Measurements from ENCODE around the gene EEF1E1.

The EEF1E1 gene

DNA sequence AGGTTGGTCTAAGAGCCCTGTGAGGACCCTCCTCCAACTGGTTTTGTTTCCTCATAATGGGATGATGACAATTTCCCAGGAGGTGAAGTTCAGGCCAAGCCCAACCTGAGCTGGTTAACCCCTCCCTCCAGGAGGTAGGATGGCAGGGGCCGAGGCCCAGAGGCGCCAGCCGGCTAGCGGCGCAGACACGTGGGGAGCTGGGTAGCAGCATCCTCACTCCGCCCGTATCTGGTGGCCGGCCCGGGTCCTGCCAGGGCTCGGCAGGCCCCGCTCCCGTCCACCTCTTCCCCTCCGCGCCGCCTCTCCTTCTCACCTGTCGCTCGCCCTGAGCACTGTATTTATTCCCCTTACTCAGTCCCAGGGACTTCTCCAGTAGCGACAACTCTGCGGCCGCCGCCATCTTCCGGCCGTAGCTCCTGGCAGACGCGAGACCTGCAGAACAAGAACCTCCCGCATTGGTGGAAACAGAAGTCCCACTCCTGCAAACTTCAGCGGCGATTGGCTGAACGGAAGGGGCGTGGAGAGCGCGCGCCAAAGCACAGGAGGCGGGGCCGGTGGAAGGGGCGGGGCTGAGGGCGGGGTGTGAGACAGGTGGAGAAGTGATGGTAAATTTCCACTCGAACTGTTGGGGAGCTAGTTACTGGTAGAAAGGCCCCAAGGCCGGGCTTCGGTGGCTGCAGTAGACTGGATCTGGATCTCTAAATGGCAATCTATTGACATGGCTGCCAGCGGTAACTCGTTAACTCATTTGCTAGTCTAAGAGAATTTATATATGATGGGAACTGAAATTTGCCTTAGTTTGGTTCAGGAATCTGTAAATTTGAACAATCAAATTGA is at the start of gene EEF1E1:
EEF1E1 (minus strand) TSS at position 427 of the 837 bp plus-strand sequence; CDS start at position 400, 27 bp downstream.
- peak; percentile 55 to 98 (median 91) for DNase-seq

DNA sequence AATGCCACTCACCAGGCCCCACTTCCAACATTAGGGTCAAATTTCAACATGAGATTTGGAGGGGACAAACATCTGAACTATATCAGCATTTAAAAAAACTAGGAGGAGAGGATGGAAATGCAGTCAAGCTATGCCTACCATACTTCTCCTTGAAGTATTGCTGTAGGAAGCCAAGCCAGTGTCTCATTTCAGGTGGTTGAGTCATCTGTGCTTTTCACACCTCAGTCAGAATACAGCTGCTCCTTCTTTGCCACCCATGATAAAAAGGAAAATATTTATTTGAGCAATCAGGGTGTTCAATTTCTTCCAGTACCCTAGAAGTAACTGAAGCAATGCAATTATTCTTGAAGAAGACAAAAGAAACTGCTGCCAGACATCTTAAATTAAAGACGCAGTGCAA is 47.0 kb upstream of the EEF1E1 start:
- DNase-seq, result no peak

DNA sequence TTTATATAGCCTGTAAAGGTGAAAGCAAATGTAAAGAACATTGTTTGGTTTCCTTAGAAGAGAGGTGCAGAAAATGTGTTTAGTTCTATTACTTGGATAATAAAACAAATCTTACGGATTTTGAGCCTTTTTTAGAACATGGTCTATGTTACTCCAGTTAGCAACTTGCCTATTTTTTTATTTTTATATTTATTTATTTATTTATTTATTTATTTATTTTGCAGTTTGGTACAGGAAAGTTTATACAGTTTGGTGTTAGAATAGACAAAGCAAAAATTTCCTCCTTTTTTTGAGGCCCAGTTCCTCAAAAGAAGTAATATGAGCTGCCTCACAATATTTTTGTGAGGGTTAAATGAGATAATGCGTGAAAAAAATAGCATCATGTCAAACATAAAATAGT is 41.6 kb upstream of the EEF1E1 start:
- DNase-seq, result no peak

DNA sequence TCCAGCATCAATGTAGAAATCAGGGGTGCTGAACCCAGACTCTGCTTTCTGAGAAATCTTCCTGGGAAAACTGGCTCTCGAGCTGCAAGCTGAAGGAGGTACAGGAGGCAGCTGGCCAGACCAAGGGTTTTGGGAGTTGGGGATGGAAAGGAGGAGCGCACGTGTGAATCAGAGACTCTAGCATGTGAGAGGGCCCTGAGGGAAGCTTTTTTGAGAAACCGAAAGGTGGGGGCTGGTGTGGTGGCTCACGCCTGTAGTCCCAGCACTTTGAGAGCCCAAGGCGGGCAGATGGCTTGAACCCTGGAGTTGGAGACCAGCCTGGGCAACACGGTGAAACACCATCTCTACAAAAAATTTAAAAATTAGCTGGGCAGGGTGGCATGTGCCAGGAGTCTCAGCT is 37.1 kb upstream of the EEF1E1 start:
- no peak for DNase-seq

DNA sequence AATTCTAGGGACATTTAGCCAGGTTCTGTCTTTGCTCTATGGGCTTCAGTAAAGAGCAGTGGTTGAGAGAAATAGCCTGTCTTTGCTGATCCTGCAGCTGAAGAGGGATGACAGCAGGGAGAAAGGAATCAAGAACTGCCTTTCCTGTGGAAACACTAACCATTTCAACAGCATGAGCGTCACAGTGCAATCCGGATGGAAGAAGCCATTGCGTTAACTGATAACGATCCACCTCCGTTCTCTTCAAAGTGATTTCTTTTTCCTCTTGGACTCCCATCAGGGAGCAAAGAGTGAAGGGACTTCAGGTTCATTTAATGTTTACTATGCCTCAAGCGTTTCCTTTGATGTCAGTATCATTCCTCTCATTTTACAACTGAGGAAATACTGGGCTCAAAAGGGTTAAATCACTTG is 35.2 kb upstream of the EEF1E1 start:
- DNase-seq, result no peak

DNA sequence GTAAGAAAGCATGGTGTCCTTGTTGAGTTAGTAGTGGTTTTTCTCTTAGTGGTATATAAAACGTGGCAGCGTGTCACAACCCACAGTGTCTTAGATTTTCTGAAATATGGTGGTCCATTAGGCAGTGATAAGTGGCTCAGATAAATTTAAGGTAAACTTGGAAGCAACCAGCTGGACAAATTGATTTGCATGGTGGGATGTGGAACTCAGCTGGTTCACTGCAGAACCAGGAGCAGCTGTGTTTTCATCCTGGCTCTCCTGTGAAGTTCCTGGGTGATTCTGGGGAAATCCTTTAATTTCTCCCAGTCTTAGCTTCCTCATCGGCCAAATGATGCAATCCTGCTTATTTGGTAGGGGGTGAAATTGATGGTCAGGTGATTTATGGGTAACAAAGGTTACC is 32.9 kb upstream of the EEF1E1 start:
- DNase-seq, result no peak

DNA sequence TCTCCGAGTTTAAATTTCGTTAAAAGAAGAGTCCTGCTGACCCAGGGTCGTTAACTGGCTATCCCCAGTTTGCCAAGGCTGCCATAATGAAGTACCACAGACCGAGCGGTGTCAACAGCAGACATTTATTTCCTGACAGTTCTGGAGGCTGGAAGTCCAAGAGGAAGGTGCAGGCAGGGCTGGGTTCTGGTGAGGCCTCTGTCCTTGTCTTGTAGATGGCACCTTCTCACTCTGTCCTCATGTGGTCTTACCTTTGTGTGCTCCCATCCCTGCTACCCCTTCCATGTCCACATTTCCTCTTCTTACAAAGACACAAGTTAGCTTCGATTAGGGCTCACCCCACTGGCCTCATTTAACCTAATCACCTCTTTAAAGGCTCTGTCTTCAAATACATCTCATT is 29.8 kb upstream of the EEF1E1 start:
- no peak for DNase-seq

DNA sequence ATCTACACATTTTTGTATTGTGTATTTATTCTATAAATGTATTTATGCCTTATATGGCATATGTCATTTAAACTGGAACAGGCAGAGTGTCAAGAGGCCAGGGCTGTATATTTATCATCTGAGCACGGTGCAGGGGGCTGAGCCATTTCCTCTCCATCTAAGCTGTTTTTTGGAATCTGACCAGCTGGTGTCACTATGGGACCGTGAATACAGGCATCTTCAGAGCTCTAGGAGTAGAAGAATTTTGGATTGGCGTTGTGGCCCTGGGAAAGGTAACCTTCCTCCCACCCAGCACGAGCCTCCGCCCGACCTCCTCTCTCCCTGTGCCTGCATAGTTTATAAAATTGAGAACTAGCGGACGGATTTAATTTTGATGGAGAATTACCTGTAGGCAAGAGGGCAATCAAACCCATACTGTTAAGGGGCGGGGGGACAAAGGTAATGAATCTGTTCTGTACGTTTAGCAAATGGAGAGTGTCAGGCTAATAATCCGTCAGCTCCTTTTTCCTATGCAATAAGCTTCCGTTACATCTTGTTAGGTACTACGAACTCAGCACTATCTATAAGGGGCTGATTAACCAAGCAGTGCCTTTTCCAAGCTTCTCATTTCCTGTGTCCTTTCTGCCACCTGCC is 29.0 kb upstream of the EEF1E1 start:
- peak in 5 of 14 donors; percentile 4 to 19 (median 13) for DNase-seq

DNA sequence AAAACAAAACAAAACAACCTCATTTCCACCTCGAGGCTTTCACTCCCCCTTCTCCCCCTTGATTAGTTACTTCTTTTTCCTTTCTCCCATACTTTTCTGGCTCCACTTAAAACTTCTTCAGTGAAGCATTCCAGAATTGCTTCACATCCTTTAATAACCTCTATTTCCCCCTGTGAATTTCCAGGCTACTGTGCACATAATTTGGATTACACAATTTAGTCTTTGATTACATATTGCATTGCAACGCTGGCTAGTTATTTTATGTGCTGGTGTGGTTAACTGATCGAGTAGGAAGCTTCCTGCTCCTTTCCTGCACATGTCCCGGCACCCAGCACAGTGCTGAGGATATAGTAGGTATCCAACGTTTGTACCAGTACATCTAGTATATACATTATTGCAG is 28.1 kb upstream of the EEF1E1 start:
- DNase-seq, result no peak

DNA sequence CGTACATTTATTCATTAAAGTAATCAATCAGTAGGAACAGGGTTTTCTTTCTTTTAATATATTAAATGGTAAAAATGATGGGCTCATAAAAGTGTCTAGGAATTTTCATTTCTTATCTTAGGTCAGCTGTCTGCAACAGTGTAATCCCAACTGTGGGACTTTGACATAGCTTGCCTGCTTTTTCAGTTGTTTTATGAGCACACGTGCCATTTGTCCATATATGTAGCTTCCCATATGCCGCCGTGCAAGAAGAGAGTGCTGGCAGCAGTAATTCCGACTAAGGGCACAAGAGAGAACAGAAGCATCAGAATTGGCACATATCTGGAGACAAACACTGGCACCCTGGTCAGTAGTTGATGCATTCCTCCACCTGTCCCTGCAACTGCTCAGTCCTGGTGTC is 20.9 kb upstream of the EEF1E1 start:
- DNase-seq, result no peak

DNA sequence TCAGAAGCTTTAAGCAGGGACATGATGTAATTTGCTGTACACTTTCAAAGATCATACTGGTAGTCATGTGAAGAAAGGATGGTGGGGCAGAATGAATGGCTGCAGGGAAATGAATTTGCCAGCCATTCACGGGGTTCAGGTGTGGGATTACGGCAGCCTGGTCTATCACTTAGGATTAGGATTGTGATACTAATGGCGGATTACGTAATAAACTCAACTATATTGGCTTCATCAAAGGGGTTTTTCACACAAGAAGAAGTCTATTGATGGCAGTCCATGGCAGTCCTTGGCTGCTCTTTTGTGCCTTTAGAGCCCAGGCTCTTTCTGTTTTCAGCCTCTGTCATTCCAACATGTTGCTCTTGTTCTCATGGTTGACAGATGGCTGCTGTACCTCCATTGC is 12.6 kb upstream of the EEF1E1 start:
- no peak for DNase-seq

DNA sequence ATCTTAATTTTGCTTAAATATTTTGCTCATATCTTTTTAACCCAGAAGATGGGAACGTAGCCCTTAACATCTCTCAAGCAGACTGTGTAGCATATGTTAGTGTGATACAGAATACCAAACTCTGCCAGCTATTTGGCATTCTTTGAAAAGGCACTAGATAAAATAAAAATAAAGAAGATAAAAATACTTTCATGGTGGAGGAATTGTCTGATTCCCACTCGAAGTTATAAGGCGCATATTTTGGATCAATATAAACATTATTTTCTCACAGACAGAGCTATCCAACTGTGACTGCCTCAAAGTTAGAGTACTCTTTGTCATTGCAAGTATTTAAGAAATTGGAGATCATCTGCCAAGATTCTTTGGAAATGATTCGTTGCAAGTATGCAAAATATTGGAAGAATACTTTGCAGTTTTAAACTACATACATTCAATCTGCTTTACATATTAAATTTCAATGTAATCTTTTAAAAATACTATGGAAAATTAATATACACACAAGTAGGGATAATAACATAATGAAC is 10.8 kb upstream of the EEF1E1 start:
- DNase-seq, result no peak

DNA sequence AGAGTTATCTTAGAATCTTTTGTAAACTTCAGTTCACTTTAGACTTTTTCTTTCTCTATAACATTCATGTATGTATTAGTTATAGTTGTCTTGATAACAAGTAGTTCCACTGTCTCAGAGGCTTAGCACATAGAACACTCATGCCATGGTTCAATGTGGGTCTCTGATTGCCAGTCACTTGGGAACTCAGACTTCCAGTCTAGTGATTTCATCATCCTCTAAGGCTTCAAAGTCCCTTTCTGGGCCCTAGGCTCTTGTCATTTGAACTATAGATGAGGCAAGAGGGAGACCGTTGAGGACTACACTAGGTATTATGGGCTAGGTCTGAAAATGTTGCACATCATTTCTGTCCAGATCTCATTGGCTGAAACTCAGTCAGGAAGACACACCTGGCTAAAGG is 8.4 kb upstream of the EEF1E1 start:
- no peak for DNase-seq

DNA sequence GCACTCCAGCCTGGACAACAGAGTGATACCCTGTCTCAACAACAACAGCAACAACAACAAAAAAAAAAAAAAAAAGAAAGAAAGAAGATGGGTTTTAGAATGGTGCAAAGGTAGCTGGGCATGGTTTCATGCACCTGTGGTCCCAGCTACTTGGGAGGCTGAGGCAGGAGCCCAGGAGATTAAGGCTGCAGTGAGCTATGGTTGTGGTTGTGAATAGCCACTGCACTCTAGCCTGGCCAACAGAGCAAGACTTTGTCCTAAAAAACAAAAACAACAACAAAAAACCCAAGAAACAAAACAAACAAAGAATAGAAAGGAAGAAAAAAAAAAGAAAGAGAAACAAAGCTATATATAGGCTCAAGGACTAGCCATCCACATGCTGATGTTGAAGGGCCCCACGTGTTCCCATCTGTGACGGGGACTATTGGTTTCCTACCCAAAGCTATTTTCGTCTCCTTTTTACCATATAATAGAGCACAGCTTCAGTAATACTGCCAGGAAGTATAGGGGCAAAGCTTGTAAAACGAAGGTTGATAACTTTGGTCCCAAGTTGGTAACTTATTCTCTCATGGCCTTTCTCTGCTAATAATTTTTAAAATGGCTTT is 7.9 kb upstream of the EEF1E1 start:
- DNase-seq, result no peak

DNA sequence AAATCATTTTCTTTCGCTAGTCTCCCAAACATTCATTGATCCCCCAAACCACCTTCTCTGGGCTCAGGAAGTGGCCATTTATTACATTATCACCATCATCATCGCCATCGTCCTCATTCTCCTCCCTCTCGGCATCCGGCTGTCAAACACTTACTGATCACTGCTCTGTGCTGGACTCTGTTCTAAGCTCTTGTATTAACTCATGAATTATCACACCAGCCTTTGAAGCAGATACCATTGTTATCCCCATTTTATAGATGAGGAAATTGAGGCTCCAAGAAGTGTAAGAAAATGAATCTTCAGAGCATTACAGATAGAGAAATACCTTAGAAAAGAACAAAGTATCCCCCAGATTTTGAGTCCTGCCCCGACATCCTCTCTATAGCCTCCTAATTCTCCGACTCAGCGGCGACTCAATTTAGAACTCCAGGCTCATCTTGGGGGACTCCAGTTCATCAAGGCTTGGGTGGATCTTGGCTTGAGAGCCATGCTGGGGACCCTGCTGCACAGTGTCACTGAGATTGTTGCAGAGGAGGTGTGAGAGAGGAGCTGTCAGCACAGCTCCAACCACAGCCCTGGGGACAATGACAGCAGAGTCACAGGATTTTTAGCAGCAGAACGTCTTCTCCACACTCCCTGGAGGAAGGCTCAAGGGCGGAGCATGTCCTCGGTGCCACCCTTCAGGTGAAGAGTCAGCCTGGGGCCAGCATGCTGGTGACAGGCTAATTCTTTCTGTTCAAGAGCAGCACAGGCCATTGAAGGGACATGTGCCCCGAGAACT is 6.6 kb upstream of the EEF1E1 start:
- DNase-seq, result no peak

DNA sequence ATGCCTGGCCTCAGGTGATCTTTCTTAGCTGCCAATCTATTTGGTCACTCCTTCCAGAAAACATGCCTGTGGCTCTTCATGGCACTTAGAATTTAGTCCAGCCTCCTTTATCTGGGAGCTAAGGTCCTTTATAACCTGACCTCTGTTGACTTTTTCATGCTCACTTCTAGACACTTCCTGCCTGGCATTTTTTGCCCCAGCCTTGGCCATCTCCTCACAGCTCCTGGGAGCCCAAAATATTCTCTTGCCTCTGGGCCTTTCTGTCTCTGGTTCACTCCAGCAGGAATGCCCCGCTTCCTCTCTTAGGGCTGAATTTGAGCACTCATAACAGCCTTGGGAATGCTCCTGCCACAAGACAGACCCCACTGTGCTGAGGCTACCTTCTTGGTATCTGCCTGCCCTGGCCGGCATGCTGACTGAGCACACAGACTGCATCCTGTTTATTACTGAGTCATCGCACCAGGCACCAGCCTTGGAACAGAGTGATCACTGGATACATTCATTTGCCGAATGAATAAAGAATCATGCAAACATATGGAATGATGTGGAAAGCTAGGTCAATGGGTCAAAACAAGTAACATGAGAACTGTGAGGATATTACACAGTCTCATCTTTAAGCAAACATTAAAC is 5.8 kb upstream of the EEF1E1 start:
- peak in 2 of 14 donors; percentile 27 to 39 for DNase-seq

DNA sequence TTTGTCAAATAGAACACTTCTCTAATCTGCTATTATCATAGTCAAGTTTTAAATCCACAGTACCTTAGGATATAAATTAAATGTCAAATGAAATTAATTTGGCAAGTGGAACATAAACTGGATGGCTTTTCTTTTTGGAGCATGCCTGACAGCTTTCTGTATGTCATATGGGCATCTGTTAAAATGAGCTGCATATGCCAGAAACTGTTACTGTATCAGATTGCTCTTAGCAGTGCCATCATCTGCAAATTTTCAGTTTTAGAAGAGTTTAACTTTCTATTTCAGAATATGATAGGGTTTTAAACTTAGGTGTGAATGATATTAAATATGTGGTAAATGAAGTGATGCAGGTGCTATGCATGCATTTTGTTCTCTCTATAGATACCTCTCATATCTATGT is 3.4 kb upstream of the EEF1E1 start:
- no peak for DNase-seq

DNA sequence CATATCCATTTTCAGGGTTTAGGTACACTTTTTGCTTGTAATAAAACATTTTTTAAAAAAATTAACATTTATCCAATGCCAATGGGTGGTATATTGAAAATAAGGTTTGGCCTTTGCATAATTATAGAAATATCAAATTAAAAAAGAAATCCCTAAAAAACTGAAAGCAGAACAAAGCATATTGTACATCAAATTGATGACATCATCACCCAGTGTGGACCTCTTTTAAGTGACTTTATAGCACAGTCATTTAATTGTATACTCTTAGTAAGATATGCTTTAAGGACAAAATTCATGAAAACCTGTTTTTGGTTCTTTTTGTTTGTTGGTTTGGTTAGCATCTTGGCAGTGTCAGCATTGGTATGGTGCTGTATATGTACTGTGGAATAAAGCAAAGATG is 1.4 kb upstream of the EEF1E1 start:
- no peak for DNase-seq

DNA sequence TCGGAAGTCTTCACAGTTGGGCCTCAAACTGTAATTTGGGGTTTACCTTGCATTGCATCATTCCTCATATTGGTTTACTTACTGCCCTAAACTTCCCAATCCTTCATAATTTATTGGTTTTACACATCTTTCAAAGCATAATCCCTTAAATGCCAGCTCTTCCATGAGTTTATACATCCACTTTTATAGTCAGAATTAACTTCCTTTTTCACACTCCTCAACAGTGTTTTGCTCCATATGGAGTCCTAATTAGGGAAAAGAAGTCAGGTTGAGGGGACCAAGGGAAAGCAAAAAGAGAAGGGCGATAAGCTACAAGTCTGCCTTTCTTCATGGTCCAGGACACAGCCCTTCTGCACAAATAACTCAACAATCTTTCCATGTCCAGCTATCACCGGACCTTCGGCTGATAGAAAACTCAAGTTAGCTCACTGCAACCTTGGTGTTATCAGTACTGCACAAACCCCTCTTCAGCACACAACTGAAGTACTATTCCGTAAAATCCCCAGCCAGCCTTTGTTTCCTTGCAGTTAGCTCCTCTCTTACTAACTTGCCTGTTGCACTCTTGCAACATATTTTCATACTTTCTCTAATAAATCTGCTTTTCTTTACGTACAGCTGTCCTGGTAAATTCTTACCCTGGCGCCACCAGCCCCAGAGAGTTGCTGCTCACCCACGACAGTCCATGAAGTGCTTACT is 2.0 kb downstream of the EEF1E1 start:
- no peak for DNase-seq

DNA sequence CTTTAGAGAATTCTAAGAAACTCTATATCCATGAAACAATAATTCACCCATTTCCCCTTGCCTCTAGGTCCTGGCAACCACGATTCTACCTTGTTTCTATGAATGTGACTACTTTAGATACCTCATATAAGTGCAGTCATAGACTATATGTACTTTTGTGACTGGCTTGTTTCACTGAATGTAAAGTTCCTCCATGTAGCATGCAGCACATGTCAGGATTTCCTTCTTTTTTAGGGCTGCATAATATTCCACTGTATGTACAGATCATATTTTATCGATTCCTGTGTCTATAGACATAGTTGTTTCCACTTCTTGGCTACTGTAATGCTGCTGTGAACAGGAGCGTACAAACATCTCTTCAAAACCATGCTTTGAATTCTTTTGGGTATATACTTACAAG is 11.7 kb downstream of the EEF1E1 start:
- no peak for DNase-seq

DNA sequence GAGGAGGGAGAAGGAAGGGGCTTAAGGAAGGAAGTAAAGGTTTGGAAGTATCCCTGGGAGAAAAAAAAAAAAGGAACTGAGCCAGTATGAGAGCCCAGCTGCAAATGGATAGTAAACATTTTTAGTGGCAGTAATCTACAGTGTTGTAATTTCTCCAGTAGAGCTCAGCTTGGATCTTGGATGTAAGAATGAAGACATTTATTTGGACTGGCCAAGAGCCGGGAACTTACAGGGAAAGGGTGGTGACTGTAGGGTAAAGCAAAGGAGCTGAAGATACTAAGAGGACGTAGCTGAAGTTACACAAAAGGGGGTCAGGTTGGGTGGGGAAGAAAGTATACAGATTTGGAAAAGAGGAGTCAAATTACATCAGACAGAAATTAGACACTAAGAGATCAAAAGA is 13.5 kb downstream of the EEF1E1 start:
- DNase-seq, result no peak
